Gastrocnemius medialis (tissue), 4 donors: Measurements from ENCODE around the gene TBCD. TPM values are rescaled to one million over a fixed set of nuclear protein-coding genes. Genes with fewer than 3 reads are reported as not detected.

Experiments used
- ATAC-seq, 2 donors: fragments of 150-250 bp; one replicate each; pipeline ENCODE4 v1.9.1; 2016
- DNase-seq, 2 donors: peaks; one replicate each; pipeline ENCODE4 v3.0.0-alpha.2; 2019
- H3K27ac ChIP-seq, 4 donors: fragments of 200-600 bp; sonication (generic); 1 replicate in 1 of 4; 2 replicates in 3 of 4; pipeline ENCODE4 v1.5.1; 2016 to 2018; ENCODE audit warnings: mild to moderate bottlenecking in 2 of 4, moderate library complexity in 1 of 4
- H3K27me3 ChIP-seq, 3 donors: fragments of 200-600 bp; sonication (generic) in 2 of 3; 1 replicate in 1 of 3; 2 replicates in 2 of 3; pipeline versions ENCODE4 v1.5.1 to v1.6.0; 2016 to 2019; ENCODE audit warnings: mild to moderate bottlenecking in 1 of 3, moderate library complexity in 1 of 3
- H3K36me3 ChIP-seq, 2 donors: fragments of 200-600 bp; sonication (generic) in 1 of 2; one replicate each; pipeline ENCODE4 v1.5.1; 2017 to 2018
- H3K4me1 ChIP-seq, 2 donors: fragments of 200-600 bp; sonication (generic) in 1 of 2; one replicate each; pipeline ENCODE4 v1.5.1; 2016 to 2017; ENCODE audit warnings: mild to moderate bottlenecking in 2 of 2
- H3K4me3 ChIP-seq, 4 donors: fragments of 200-600 bp; sonication (generic) in 3 of 4; 1 replicate in 1 of 4; 2 replicates in 3 of 4; pipeline ENCODE4 v1.5.1; 2016 to 2019; ENCODE audit warnings: mild to moderate bottlenecking in 2 of 4
- H3K9me3 ChIP-seq, 3 donors: fragments of 200-600 bp; sonication (generic) in 2 of 3; 1 replicate in 1 of 3; 2 replicates in 2 of 3; pipeline ENCODE4 v1.5.1; 2016 to 2019
- CTCF ChIP-seq, 5 experiments: fragments of 450-650 bp in 3 of 5; fragments of 200-600 bp in 2 of 5; sonication (generic) in 2 of 5; IDR thresholded peaks in 4 of 5; conservative IDR thresholded peaks in 1 of 5; 1 replicate in 4 of 5; 2 replicates in 1 of 5; pipeline ENCODE4 v1.5.1; 2016 to 2019; ENCODE audit warnings: antibody characterized with exemption in 5 of 5, mild to moderate bottlenecking in 3 of 5, moderate library complexity in 3 of 5
- POLR2A ChIP-seq, 2 donors: fragments of 450-650 bp; IDR thresholded peaks; one replicate each; pipeline ENCODE4 v1.6.1; 2017; ENCODE audit warnings: antibody characterized with exemption in 2 of 2, mild to moderate bottlenecking in 2 of 2, moderate library complexity in 2 of 2
- in situ Hi-C, 4 donors: fragments of 200-750 bp; cut with MboI; loops; one replicate each; pipeline versions ENCODE4 v1.15.0 to v1.8.0; 2017; ENCODE audit warnings: low sequenced_read_pairs in 4 of 4
- intact Hi-C: fragments of 100-400 bp; cut with DNase I; formaldehyde crosslinking; loops from one replicate; pipeline ENCODE4 v1.15.1; 2023; ENCODE audit warnings: low total_unique reads
- total RNA-seq, 4 donors: library from RNA; depleted of rRNA; stranded (reverse); fragments of >200 nt; gene quantifications; one replicate each; pipeline versions ENCODE4 v1.1.0 to v1.2.3, GENCODE V29; 2016

The TBCD gene
- total RNA-seq, 4 donors from 2014 or later, result 18.0 to 50.4 (median 33.3) TPM

DNA sequence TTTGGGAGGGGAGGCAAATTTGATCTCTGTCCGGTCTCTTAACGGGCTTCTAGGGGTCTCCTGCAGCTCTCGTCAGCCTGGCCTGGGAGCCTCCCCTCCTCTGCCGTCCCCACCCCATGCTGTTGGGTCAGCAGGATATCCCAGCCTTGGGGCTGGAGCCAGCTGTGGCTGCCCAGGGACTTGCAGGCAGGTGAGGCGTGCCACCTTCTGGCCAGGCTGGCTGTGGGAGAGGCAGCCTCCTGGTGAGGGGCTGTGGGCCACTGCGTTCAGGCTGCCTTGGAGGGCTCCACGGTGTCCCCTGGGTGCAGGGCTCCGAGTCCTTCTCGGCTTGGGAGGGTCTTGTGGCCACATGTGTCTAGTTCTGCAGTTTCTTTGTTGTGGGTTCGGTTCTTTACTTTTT is 34.6 kb downstream of the TBCD start:
- peak overlapping the region; percentile 82 to 90 (median 85) for H3K27ac ChIP-seq
- peaks cover 0 to 7% of the 10 kb centered on the region in 2 donors for H3K36me3 ChIP-seq
- no peak for TF ChIP-seq CTCF (IDR thresholded peaks at IDR 0.05 in 4 of 5, conservative IDR thresholded peaks at IDR 0.05 in 1 of 5)
- no peak for TF ChIP-seq POLR2A (IDR thresholded peaks at IDR 0.05)
- DNase-seq (peak; percentile 32 to 86), ATAC-seq (peak in 1 of 2 donors; percentile 15)
- H3K9me3 ChIP-seq, result no peaks in the 10 kb centered on the region
- intact Hi-C loops, result loop anchor here (10.0 kb wide), 1 partner anchor 268 kb away; no protein-coding TSS in a partner anchor
- in situ Hi-C loops, result loop anchor here in 3 of 4 donors (10.0 kb wide), 1 partner anchor 128 kb away; no protein-coding TSS in a partner anchor
- no peak overlapping the region for H3K4me3 ChIP-seq
- H3K27me3 ChIP-seq, result no peaks in the 10 kb centered on the region
- peaks cover 31 to 37% of the 10 kb centered on the region in 2 donors for H3K4me1 ChIP-seq

- intact Hi-C loops (loop anchor here (1.0 to 10.0 kb wide), 5 partner anchors 17 to 268 kb away; no protein-coding TSS in a partner anchor), in situ Hi-C loops (loop anchor here in 3 of 4 donors (10.0 kb wide), 1 partner anchor 128 kb away; no protein-coding TSS in a partner anchor)
- ATAC-seq (peak; percentile 89 to 90), DNase-seq (peak; percentile 92 to 97)
- H3K9me3 ChIP-seq, result no peaks in the 10 kb centered on the region
- TF ChIP-seq POLR2A (IDR thresholded peaks at IDR 0.05) (peak; percentile 71), CTCF (IDR thresholded peaks at IDR 0.05 in 4 of 5, conservative IDR thresholded peaks at IDR 0.05 in 1 of 5) (no peak)
- H3K4me1 ChIP-seq, result peaks cover 28 to 32% of the 10 kb centered on the region in 2 donors
- peak overlapping the region; percentile 82 to 90 (median 85) for H3K27ac ChIP-seq
- H3K27me3 ChIP-seq, result no peaks in the 10 kb centered on the region
- peaks cover 0 to 7% of the 10 kb centered on the region in 2 donors for H3K36me3 ChIP-seq
- H3K4me3 ChIP-seq, result no peak overlapping the region
Observed at GRCh38 chr17:82787081-82787848, 35.4 kb downstream of the TBCD start.

- no peak overlapping the region for H3K4me3 ChIP-seq
- TF ChIP-seq CTCF (IDR thresholded peaks at IDR 0.05 in 4 of 5, conservative IDR thresholded peaks at IDR 0.05 in 1 of 5) (no peak), POLR2A (IDR thresholded peaks at IDR 0.05) (no peak)
- peaks cover 23 to 29% of the 10 kb centered on the region in 2 donors for H3K4me1 ChIP-seq
- in situ Hi-C loops, result loop anchor here in 3 of 4 donors (10.0 kb wide), 1 partner anchor 126 kb away; no protein-coding TSS in a partner anchor
- no peak for ATAC-seq
- H3K27ac ChIP-seq, result peak overlapping the region; percentile 82 to 90 (median 85)
- H3K36me3 ChIP-seq, result peaks cover 0 to 4% of the 10 kb centered on the region in 2 donors
- H3K27me3 ChIP-seq, result no peaks in the 10 kb centered on the region
- H3K9me3 ChIP-seq, result no peaks in the 10 kb centered on the region
- intact Hi-C loops, result loop anchor here (10.0 kb wide), 1 partner anchor 266 kb away; no protein-coding TSS in a partner anchor
- DNase-seq, result peak in 1 of 2 donors; percentile 49
Observed at GRCh38 chr17:82788206-82789001, 36.5 kb downstream of the TBCD start.

GRCh38 chr17:82789051-82789592 is 37.3 kb downstream of the TBCD start:
- Histone ChIP-seq H3K9me3 (no peaks in the 10 kb centered on the region), H3K27me3 (no peaks in the 10 kb centered on the region), H3K4me3 (no peak overlapping the region), H3K27ac (peak overlapping the region in 2 of 4 donors; percentile 83 to 90), H3K4me1 (peaks cover 23 to 29% of the 10 kb centered on the region in 2 donors), H3K36me3 (no peaks in the 10 kb centered on the region)
- intact Hi-C loops (loop anchor here (10.0 kb wide), 1 partner anchor 266 kb away; no protein-coding TSS in a partner anchor), in situ Hi-C loops (loop anchor here in 3 of 4 donors (10.0 kb wide), 1 partner anchor 126 kb away; no protein-coding TSS in a partner anchor)
- TF ChIP-seq CTCF (IDR thresholded peaks at IDR 0.05 in 4 of 5, conservative IDR thresholded peaks at IDR 0.05 in 1 of 5) (no peak), POLR2A (IDR thresholded peaks at IDR 0.05) (no peak)
- DNase-seq (no peak), ATAC-seq (no peak)
